Urothelium cell line (cell line): ENCODE results near the gene HAUS5.
"Not testable (repeated sequence)": the region's sequence is repeated elsewhere in the genome, so short reads cannot be mapped to it uniquely, and the experiment has no call there.

Source experiments
- DNase-seq: peaks from one replicate; pipeline ENCODE4 v3.0.0; 2011; ENCODE audit warnings: low spot score, mixed read lengths
- FAIRE-seq: peaks from 2 replicates; lab custom pipeline; 2011; peaks lifted over from hg19 to GRCh38; lab: Jason Lieb, UNC

The HAUS5 gene, protein sequence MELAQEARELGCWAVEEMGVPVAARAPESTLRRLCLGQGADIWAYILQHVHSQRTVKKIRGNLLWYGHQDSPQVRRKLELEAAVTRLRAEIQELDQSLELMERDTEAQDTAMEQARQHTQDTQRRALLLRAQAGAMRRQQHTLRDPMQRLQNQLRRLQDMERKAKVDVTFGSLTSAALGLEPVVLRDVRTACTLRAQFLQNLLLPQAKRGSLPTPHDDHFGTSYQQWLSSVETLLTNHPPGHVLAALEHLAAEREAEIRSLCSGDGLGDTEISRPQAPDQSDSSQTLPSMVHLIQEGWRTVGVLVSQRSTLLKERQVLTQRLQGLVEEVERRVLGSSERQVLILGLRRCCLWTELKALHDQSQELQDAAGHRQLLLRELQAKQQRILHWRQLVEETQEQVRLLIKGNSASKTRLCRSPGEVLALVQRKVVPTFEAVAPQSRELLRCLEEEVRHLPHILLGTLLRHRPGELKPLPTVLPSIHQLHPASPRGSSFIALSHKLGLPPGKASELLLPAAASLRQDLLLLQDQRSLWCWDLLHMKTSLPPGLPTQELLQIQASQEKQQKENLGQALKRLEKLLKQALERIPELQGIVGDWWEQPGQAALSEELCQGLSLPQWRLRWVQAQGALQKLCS

DNA sequence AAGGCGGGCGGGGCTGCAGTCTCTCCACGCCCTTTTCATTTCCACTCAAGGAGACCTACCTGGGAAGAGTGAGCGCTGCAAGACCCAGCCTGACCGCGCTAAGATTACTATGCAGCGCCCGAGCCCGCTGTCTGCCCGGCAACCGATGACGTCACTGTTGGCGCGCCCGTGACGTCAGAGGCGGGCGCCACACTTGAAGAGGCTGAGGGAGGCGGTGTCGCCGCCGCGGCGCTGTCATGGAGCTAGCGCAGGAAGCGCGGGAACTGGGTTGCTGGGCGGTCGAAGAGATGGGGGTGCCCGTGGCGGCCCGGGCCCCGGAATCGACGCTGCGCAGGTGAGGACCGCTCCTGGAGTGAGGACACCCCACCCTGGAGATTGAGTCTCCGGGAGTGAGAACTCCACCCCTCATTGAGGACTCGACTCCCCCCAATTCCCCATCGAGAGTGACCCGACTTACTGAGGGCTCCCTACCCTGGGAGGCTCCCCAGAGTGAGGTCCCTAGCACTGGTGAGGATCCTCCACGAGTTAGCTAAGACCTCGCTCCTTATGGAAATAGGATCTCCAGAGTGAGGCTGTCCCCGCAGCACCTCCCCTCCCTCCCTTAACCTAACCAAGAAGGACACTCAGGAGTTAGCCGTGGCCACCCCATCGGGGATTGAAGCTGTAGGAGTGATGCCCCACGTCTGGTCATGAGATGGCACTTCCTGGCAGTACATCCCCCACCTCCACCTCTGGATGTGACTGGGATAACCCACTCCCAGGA is at the start of gene HAUS5:
TSS of gene HAUS5 (plus strand) at position 177 of the 763 bp plus-strand sequence. CDS start at position 237, 60 bp downstream.
- FAIRE-seq (peak; percentile 96), DNase-seq (peak; percentile 97)

DNA sequence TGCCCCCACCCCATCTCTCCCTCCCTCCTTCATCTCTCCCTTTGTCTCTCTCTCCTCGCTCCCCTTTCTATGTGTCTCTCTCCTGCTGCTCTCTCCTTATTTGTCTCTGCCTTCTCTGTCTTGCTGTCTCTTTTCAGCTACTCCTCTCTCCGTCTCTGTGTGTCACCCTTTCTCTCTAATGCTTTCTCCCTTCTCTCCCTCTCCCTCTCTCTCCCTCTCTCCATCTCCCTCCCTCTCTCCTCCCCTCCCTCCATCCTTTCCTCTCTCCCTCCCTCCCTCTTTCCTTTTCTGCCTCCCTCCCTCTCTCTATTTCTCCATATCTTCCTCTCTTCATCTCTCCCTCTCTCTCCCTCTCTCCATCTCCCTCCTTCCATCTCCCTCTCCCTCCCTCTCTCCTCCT is 49.8 kb upstream of the HAUS5 start:
- no peak for DNase-seq
- FAIRE-seq = no peak

DNA sequence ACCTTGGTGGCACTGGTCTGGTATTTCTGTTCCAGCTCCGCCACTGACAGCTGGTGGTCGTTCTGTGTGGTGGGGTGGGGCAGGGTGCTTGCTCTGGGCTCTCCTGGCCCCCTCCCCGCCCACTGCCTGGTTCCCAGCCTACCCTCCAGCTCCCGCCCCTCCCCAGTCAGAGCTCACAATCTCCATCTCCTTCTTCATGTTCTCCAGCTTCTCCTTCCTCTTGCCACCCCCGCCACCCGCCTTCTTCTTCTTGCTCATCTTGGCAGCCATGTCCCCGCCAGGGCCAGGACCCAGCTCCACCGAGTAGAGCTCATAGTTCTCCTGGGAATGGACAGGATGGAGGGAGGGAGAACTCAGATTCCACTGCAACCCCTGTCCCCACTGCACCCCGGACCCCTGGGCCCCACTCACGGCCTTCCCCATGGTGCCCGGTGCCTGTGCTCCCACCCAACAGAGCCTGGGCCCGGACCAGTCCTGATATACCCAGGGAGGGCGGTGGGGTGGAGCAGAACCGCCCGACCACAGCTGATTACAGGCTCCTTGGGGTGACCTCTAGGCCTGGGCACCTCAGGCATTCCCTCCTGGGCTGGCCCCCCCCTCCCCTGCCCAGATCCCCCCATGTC is 49.2 kb upstream of the HAUS5 start, which contains the start of gene ATP4A:
TSS of gene ATP4A (minus strand) at position 452 of the 623 bp plus-strand sequence. CDS start at position 423, 29 bp downstream.
- DNase-seq (no peak), FAIRE-seq (no peak)

- FAIRE-seq (no peak), DNase-seq (no peak)
These were observed 47.3 kb upstream of the HAUS5 start for GRCh38 chr19:35565016-35565856.

DNA sequence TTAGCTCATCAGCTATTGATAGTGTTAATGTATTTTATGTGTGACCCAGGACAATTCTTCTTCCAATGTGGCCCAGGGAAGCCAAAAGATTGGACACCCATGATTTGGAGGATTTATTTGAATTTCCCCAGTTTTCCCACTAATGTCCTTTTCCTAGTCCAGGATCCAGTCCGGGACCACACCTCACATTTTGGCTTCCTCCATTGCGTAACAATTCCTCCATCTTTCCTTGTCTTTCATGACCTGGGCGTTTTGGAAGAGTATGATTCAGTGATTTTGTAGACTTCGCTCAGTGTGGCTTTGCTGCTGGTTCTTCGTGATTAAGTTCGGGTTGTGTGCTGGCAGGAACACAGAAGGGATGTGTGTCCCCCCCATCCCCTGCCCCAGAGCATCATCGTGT is 45.8 kb upstream of the HAUS5 start:
- FAIRE-seq = no peak
- no peak for DNase-seq

DNA sequence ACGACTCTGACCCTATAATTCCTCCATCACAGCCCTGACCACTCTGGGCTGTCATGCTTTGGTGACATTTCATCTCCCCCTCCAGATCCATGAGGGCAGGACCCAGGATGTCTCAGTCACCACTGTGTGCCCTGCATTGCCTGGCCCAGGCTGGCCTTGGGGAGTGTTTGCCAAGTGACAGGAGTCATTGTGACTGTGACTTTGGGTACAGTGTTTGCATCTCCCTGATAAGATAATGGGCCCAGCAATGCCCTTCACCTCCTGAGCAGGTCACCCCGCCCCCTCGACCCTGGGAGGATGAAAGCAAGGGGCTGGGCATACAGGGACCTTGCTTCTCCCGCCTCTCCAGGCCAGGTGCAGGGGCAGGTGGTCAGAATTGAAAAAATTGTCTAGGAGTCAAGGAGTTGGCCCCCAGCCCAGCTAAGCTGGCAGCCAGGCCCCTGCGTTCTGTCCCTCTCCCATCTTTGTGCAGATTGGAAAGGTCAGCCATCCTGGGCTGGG is 43.2 kb upstream of the HAUS5 start:
- DNase-seq (no peak), FAIRE-seq (no peak)

DNA sequence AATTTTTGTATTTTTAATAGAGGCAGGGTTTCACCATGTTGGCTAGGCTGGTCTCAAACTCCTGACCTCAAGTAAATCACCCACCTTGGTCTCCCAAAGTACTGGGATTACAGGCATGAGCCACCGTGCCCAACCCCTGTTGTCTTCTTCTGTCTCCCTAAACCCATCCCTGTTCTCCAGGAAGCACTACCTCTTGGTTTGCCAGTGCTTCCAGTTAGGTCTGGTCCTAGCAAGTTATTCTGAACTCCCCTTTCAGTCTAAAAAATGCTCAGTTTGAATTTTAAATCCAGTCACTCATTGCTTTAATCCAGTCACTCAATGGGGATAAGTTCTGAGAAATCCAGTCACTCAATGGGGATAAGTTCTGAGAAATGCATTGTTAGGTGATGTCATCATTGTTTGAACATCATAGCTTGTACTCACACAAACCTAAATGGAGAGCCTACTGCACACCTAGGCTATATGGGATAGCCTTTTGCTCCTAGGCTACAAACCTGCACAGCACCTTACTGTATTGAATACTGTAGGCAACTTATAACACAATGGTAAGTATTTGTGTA is 41.0 kb upstream of the HAUS5 start:
- FAIRE-seq (no peak), DNase-seq (no peak)

DNA sequence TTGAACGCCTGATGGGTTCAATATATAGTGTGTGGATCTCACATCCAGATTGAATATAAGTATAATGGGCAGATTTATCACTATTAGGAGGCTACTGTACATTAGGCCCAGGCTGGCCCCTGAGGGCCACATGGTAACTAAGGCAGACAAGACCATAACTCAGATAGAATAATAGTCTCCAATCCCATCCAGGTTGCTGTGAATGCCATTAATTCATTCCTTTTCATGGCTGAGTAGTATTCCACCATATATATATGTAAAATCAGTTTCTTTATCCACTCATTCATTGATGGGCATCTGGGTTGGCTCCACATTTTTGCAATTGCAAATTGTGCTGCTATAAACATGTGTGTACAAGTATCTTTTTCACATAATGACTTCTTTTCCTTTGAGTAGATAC is 34.6 kb upstream of the HAUS5 start:
- no peak for FAIRE-seq

DNA sequence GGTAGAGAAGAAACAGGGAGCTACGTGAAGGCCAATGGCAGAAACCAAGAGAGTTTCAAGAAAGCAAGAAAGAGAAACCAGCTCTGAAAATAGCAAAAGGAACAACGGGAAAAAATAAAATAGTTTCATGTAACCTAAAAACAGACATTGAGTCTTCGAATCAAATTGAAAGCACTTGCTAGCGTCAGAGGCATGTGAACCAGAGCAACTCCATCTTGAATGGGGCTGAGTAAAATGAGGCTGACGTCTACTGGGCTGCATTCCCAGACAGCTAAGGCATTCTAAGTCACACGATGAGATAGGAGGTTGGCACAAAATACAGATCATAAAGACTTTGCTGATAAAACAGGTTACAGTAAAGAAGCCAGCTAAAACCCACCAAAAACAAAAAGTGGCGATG is 33.8 kb upstream of the HAUS5 start:
- no peak for FAIRE-seq
- no peak for DNase-seq

More for the DNA sequence above, 34.6 kb upstream of the HAUS5 start:
- DNase-seq = no peak

DNA sequence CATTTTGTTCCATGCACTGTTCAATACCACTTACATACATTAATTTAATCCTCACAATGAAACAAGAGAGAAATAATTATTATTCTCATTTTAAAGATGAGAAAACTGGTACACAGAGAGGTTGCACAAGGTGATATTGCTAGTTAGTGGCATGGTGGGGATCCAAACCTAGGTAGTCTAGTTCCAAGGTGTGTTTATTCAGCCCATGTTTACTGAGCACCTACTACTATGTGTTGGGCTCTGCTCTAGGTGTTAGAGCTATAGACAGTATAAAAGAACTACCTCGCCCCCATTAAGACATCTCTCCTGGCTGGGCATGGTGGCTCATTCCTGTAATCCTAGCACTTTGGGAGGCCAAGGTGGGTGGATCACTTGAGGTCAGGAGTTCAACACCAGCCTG is 29.8 kb upstream of the HAUS5 start:
- FAIRE-seq (no peak), DNase-seq (no peak)

GRCh38 chr19:35585848-35586247 is 26.7 kb upstream of the HAUS5 start, which contains the start of gene PMIS2:
Gene PMIS2, plus strand, starts transcription at chr19:35586173. Its CDS starts 87 bp downstream, at chr19:35586260.
- DNase-seq = no peak
- no peak for FAIRE-seq

- DNase-seq (no peak), FAIRE-seq (no peak)
These were observed 25.2 kb upstream of the HAUS5 start for GRCh38 chr19:35587321-35587720.

GRCh38 chr19:35590875-35591274 is 21.7 kb upstream of the HAUS5 start:
- DNase-seq (no peak), FAIRE-seq (no peak)

DNA sequence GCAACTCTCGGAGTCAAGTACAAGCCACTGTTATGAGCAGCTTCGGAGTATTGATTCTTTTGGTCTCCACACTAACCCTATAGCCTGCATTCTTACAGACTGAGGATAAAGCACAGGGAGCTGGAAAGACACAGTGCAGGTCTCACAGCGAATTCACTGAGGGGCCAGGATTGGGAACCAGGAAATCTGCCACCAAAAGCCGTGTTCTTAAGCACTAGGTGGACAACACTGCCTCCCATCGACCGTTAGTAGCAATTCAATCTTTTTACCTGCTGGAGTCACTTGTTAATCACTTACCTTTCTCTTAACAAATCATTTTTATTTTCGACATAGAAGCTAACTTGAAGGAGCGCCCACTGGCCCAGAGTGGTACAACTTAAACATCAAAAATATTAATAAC is 20.3 kb upstream of the HAUS5 start:
- no peak for DNase-seq
- FAIRE-seq = no peak

GRCh38 chr19:35595026-35595425 is 17.5 kb upstream of the HAUS5 start:
- FAIRE-seq, DNase-seq: not testable (repeated sequence)

- FAIRE-seq (no peak), DNase-seq (no peak)
These were observed 16.6 kb upstream of the HAUS5 start for GRCh38 chr19:35595928-35596327.

GRCh38 chr19:35596366-35596999 is 16.1 kb upstream of the HAUS5 start:
- DNase-seq = no peak
- FAIRE-seq = no peak

DNA sequence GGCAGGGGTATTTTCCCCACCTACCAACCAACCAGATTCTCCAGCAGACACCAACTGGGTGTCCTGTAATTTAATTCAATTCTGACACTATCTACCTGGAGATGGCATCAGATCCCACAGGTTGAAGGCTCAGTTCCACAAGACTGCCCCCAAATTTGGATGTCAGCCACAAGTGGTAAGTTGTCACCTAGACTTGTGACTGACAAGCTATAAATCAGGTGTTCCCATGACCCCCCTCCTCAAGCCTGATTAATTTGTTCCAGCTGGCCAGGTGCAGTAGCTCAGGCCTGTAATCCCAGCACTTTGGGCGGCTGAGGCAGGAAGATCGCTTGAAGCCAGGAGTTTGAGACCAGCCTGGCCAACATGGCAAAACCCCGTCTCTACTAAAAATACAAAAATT is 10.6 kb upstream of the HAUS5 start:
- no peak for FAIRE-seq

GRCh38 chr19:35604436-35604835 is 8.1 kb upstream of the HAUS5 start:
- not testable (repeated sequence) for FAIRE-seq, DNase-seq

More for the DNA sequence above, 10.6 kb upstream of the HAUS5 start:
- no peak for DNase-seq
